ENCODE data around the gene ZNF629.
"Not testable (repeated sequence)": the region's sequence is repeated elsewhere in the genome, so short reads cannot be mapped to it uniquely, and the experiment has no call there.

ZNF629 gene

DNA sequence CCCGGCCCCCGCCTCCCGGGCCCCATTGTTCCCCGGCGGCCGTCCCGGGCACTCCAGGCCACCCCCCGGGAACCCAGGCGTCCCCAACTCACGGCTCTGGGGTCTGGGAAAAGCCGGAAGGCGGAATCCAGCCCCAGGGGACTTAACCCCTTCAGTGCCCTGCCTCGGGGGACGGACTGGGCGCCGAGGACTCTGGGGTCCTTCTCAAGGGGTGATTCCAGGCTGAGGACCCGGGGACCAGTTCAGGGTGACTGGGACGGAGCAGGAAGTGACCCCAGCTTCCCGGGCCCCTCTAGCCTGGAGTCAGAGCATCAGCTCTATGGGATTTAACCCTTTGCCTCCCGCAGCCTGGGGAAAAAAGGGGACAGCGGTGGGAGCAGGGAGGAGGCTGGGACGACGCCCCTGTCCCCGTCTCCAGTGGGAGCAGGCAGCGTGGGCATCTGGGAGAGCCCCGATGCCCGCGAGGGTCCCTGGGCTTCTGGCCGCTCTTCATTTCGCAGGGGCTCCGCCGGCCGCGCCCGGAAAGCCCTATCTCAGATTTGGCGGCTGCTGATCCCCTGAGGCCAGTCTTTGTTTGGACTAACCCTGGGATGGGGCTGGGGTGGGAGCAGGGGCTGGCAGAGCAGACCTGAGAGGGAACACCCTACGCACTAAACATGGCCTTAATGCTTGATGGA lies at the start of gene ZNF629:
ZNF629 (minus strand) TSS at position 270 of the 677 bp plus-strand sequence. CDS start 2,723 bp downstream, outside the sequence.
- peak; percentile 79 for DNase-seq (ENCODE audit: low spot score)

DNA sequence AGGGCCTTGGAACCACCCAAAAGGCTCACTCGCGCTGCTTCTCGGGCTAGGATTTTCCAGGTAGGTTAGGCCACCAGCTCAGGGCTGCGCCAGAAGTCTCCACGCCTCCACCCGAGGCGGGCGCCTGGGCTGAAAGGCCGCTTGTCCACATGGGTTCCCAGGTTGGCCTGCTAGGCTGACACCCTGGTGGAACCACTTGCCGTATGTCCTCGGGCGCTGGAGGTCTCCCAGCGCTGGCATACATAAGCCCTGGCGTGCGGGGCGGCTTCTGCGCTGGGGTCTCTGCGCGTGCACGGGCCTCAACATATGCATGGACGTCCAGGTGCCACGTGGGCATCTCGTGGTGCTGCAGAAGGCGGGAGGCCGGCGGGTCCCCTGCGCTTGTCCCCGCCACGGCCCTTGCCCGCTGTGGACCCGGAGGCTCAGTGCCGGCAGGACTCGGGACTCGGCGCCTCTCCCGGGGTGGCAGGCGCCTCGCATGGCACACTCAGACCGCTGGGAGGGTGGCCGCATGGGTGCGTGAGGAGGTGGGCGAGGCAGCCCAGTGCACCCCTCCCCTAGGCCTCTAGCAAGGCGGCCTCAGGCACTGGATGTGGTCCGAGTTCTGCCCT lies 47.2 kb upstream of the ZNF629 start:
- DNase-seq (ENCODE audit: low spot score): no peak

GRCh38 chr16:30830072-30830417 lies 43.0 kb upstream of the ZNF629 start:
- DNase-seq (ENCODE audit: low spot score): no peak

DNA sequence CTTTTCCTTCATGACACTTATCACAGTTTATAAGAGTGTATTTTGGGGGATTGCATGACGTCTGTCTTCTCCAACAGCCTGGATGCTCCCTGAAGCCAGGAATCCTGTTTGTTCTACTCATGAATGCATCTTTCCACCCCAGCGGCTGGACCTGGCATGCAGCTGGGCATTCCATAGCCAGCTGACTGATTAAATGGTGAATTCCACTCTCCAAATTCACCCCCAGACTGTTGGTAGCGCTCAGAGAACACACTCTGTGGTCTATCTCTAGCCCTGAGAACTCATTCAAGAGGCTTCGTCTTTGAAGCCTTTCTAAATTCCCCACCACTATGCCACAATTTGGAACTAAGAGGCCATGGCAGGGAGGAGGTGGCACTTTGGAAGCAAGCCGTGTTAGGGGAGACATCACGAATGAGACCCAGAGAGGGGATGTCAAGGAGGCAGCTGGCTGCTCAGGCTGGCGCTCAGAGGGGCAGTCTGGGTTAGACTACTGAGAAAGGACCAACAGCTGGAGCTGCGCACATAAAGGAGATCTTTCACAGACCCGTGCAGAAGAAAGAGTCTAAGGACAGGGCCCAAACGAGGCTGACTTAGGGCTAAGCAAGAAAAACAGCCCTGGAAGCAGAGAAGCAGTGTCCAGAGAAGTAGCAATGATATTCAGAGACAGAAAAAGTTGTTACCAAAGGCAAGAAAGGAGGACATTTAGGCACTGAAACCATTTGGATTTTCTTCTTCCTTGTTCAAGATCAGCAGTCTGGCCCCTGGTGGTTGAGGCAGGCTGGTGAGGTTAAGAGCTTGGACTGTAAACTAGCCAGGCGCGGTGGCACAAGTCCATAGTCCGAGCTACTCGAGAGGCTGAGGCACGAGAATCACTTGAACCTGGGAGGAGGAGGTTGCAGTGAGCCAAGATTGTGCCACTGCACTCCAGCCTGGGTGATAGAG lies 42.4 kb upstream of the ZNF629 start:
- no peak for DNase-seq (ENCODE audit: low spot score)

GRCh38 chr16:30821891-30822290 lies 34.9 kb upstream of the ZNF629 start:
- DNase-seq (ENCODE audit: low spot score): no peak

DNA sequence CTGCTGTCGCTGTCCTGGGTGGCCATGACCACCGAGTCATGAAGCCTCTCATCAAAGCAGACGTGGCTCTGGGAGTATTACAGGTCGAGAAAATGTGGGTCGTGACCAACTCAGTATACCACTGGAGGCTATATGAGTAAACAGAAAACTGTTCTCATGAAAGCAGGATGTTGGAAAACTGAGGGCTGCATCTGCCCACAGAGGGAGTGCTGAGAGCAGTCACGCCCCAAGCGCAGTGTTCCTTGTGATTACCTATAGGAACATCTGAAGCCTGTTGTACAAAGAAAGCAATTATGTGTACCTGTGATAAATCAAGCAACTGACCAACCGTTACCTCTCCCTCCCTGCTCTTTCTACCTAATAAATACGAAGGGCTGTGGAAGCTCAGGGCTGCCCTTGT lies 34.4 kb upstream of the ZNF629 start:
- DNase-seq (ENCODE audit: low spot score): not testable (repeated sequence)

GRCh38 chr16:30820952-30821421 lies 34.0 kb upstream of the ZNF629 start:
- no peak for DNase-seq (ENCODE audit: low spot score)

- no peak for DNase-seq (ENCODE audit: low spot score)
These were observed 29.8 kb upstream of the ZNF629 start for GRCh38 chr16:30816769-30817168.

GRCh38 chr16:30813821-30814189 lies 26.8 kb upstream of the ZNF629 start:
- DNase-seq (ENCODE audit: low spot score): peak; percentile 33

DNA sequence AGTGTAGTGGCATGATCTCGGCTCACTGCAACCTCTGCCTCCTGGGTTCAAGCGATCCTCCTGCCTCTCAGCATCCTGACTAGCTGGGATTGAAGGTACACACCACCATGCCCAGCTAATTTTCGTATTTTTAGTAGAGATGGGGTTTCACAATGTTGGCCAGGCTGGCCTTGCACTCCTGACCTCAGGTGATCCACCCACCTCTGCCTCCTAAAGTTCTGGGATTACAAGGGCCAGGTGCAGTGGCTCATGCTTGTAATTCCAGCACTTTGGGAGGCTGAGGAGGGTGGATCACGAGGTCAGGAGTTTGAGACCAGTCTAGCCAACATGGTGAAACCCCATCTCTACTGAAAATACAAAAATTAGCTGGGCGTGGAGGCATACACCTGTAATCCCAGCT lies 22.7 kb upstream of the ZNF629 start:
- DNase-seq (ENCODE audit: low spot score): not testable (repeated sequence)

GRCh38 chr16:30808890-30809426 lies 22.0 kb upstream of the ZNF629 start:
- DNase-seq (ENCODE audit: low spot score): not testable (repeated sequence)

DNA sequence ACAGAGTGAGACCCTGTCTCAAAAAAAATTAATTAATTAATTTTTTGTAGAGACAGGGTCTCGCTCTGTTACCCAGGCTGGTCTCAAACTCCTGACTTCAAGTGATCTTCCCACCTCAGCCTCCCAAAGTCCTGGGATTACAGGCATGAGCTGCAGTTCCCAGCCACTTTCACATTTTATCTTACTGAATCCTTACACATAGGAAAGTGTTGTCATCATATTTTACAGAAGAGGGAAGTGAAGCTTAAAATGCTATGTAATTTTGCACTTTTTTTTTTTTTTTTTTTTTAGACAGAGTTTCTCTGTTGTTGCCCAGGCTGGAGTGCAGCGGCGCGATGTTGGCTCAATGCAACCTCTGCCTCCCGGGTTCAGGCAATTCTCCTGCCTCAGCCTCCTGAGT lies 21.1 kb upstream of the ZNF629 start:
- no peak for DNase-seq (ENCODE audit: low spot score)

DNA sequence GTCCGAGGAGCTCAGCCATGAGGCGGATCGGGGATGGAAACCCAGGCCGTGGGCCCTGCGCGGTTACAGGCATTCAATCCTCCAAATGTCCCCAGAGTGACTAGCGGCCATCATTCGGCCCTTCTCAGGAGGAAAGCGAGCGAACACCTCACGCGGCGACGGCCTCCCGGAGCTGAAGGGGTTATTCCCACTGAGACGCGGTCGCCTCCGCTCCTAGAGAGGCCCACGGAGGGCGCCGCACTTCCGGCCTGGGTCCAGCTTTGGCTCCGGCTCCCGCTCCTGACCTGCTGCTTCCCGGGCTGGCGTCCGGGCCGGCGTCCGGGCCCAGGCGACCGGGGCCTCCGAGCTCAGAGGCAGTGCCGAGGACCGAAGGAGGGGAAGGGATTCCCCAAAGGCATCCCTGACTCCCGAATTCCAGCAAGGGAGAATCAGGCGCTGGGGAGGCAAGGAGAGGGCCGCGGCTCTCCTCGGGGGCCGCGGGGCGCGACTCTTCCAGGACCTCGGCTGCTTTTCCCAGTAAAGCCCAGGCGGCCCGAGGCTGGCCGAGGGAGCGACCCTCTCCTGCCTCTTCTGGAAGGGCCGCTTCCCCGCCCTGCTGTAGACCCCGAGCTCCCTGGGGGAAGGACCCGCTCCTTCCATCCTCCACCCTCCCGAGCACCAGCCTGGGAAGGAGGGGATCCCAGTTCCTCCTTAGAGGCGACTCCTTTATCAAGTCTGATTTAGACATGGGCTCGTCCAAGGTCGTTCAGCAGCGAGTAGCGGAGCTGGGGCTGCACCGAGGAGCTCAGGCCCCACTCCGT lies 18.6 kb upstream of the ZNF629 start:
- DNase-seq (ENCODE audit: low spot score): peak; percentile 85

- no peak for DNase-seq (ENCODE audit: low spot score)
These were observed 18.0 kb upstream of the ZNF629 start for GRCh38 chr16:30805056-30805369.

DNA sequence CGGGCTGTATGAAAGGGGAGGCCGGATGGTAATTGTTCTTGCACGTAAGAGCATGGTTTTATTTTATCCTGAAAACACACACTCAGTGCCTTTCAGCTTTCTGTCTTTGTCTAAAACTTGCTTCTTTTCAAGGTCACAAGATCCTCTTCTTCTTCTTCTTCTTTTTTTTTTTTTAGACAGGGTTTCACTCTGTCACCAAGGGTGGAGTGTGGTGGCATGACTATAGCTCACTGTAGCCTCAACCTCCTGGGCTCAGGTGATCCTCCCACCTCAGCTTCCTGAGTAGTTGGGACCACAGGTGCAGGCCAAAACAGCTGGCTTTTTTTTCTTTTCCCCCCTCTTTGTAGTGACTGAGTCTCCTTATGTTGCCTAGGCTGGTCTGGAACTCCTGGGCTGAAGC lies 15.9 kb upstream of the ZNF629 start:
- DNase-seq (ENCODE audit: low spot score): no peak

DNA sequence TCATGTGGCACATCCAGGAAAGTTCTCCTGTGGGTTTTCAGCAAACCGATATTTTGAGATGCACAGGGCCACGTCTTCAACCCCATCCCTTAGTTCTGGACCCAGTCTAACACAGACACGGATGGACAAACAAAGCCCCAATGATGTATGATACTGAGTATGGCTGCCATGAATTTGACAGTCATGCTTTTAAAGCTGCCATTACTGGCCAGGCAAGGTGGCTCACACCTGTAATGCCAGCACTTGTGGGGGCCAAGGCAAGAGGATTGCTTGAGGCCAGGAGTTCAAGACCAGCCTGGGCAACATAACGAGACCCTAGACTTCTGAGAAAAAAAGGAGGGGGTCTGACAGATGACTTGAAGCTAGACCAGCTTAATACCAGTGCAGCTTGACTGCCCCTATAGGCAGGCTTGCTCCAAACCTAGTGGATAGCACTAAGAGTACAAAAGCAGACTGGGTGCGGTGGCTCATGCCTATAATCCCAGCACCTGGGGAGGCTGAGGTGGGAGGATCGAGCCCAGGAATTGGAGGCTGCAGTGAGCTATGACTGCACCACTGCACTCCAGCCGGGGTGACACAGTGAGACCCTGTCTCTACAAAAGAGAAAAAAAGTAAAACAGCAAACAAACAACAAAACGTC lies 10.8 kb upstream of the ZNF629 start:
- DNase-seq (ENCODE audit: low spot score): no peak

- DNase-seq (ENCODE audit: low spot score): no peak
These were observed 7.6 kb upstream of the ZNF629 start for GRCh38 chr16:30794634-30795033.

- DNase-seq (ENCODE audit: low spot score): no peak
These were observed 6.6 kb upstream of the ZNF629 start for GRCh38 chr16:30793508-30794069.

GRCh38 chr16:30787613-30788378 lies 791 bp upstream of the ZNF629 start:
- DNase-seq (ENCODE audit: low spot score): peak; percentile 30
